K562 (cell line): ENCODE data around the gene AP2S1. TPM values are rescaled to one million over a fixed set of nuclear protein-coding genes. Genes with fewer than 3 reads are reported as not detected.

Experiments used
- ARID1B ChIP-seq: fragments of 450-650 bp; IDR thresholded peaks from 2 replicates; pipeline ENCODE4 v1.6.1; 2016; ENCODE audit warnings: antibody characterized with exemption, mild to moderate bottlenecking, inconsistent platforms
- ATF7 ChIP-seq: fragments of 450-650 bp; IDR thresholded peaks from 2 replicates; pipeline ENCODE4 v1.7.1; 2014; ENCODE audit warnings: mild to moderate bottlenecking, moderate library complexity
- CREM ChIP-seq: IDR thresholded peaks from 2 replicates; pipeline ENCODE4 v1.6.1; 2014; ENCODE audit warnings: antibody characterized with exemption, low read depth
- GATA2 ChIP-seq: sonication (generic); formaldehyde crosslinking; IDR thresholded peaks from 2 replicates; pipeline ENCODE4 v1.4.0; 2020; ENCODE audit warnings: mild to moderate bottlenecking, missing genetic modification reagents
- MCM2 ChIP-seq: fragments of 450-650 bp; IDR thresholded peaks from 2 replicates; pipeline ENCODE4 v1.6.1; 2017; ENCODE audit warnings: low read depth, mild to moderate bottlenecking
- MLX ChIP-seq, 2 experiments: fragments of 450-650 bp in 1 of 2; sonication (generic) in 1 of 2; formaldehyde crosslinking; conservative IDR thresholded peaks; 2 replicates each; pipeline versions ENCODE4 v1.4.0 to v1.8.1; 2020 to 2022; ENCODE audit warnings: mild to moderate bottlenecking in 1 of 2, missing genetic modification reagents in 1 of 2
- NFE2 ChIP-seq: IDR thresholded peaks from 2 replicates; pipeline ENCODE4 v1.6.1; 2014; ENCODE audit warnings: antibody characterized with exemption, low read depth
- NR2F6 ChIP-seq: fragments of 450-650 bp; formaldehyde crosslinking; IDR thresholded peaks from 2 replicates; pipeline ENCODE4 v1.4.0; 2020; ENCODE audit warnings: mild to moderate bottlenecking
- RBM15 ChIP-seq: fragments of 200-400 bp; formaldehyde crosslinking; IDR thresholded peaks from 2 replicates; pipeline ENCODE4 v1.6.1; 2018; ENCODE audit warnings: mild to moderate bottlenecking, low read length, moderate library complexity; ENCODE audit not compliant: insufficient read depth
- RBM25 ChIP-seq: fragments of 200-400 bp; formaldehyde crosslinking; IDR thresholded peaks from 2 replicates; pipeline ENCODE4 v1.6.1; 2018; ENCODE audit warnings: low read length, low read depth, moderate library complexity; ENCODE audit not compliant: severe bottlenecking
- SMARCB1 ChIP-seq: IDR thresholded peaks from 2 replicates; pipeline ENCODE4 v1.6.1; 2011; ENCODE audit warnings: improper control_type of control experiment, low read depth; ENCODE audit not compliant: insufficient read length
- SMARCE1 ChIP-seq: fragments of 450-650 bp; IDR thresholded peaks from 2 replicates; pipeline ENCODE4 v1.7.1; 2016; ENCODE audit warnings: mild to moderate bottlenecking
- TCF3 ChIP-seq: sonication (generic); formaldehyde crosslinking; IDR thresholded peaks from 2 replicates; pipeline ENCODE4 v1.4.0; 2020; ENCODE audit warnings: mild to moderate bottlenecking, missing genetic modification reagents
- THRB ChIP-seq: fragments of 450-650 bp; formaldehyde crosslinking; conservative IDR thresholded peaks from 2 replicates; pipeline ENCODE4 v1.4.0; 2022; ENCODE audit warnings: mild to moderate bottlenecking, missing genetic modification characterization
- UBTF ChIP-seq, 2 experiments: IDR thresholded peaks; 2 replicates each; pipeline ENCODE4 v1.6.1; 2012; ENCODE audit warnings: improper control_type of control experiment in 2 of 2, low read depth in 2 of 2, low read length in 2 of 2, borderline replicate concordance in 1 of 2
- ZBTB2 ChIP-seq: fragments of 450-650 bp; IDR thresholded peaks from 2 replicates; pipeline ENCODE4 v1.6.1; 2016; ENCODE audit warnings: antibody characterized with exemption
- ZEB2 ChIP-seq: fragments of 450-650 bp; IDR thresholded peaks from 2 replicates; pipeline ENCODE4 v1.6.1; 2016
- ZNF224 ChIP-seq: sonication (generic); formaldehyde crosslinking; IDR thresholded peaks from 2 replicates; pipeline ENCODE4 v1.8.0; 2022; ENCODE audit warnings: mild to moderate bottlenecking, missing genetic modification reagents
- ZNF23 ChIP-seq: fragments of 250-450 bp; sonication (Bioruptor Pico); IDR thresholded peaks from 2 replicates; pipeline ENCODE4 v1.4.0; 2020; ENCODE audit warnings: mild to moderate bottlenecking
- ZNF518B ChIP-seq: fragments of 250-450 bp; sonication (Bioruptor Pico); IDR thresholded peaks from 2 replicates; pipeline ENCODE4 v1.5.0; 2021; ENCODE audit warnings: mild to moderate bottlenecking, moderate library complexity
- polyA plus RNA-seq, 8 experiments: library from polyadenylated mRNA; depleted of rRNA in 4 of 8; stranded (reverse) in 5 of 8; unstranded in 3 of 8; fragments of >200 nt; fragmentation: Nextera tagmentation in 2 of 8; fragmentation: Illumina TruSeq in 1 of 8; extraction: Ambion mirVana in 2 of 8; extraction: Trizol in 1 of 8; gene quantifications; 2 replicates each; pipeline versions ENCODE4 v1.2.1 to v1.2.3, GENCODE V29; 2011 to 2014; ENCODE audit warnings: inconsistent platforms in 1 of 8, missing spikeins in 1 of 8
- total RNA-seq, 7 experiments: library from RNA; depleted of rRNA in 6 of 7; stranded (reverse); fragments of >200 nt in 6 of 7; fragmentation: Illumina TruSeq in 2 of 7; extraction: Trizol in 2 of 7; gene quantifications; 2 replicates each; pipeline versions ENCODE4 v1.2.1 to v1.2.3, GENCODE V29; 2011 to 2021; ENCODE audit warnings: low replicate concordance in 1 of 7

AP2S1 gene
- total and polyA plus RNA-seq, 9 of the 15 experiments (the other 6 are each of a cell fraction or from before 2014, with no cell fraction given) = 32.4 to 294 (median 136) TPM

GRCh38 chr19:46862974-46863632 is 12.5 kb upstream of the AP2S1 start (continued):
- TF ChIP-seq UBTF (IDR thresholded peaks at IDR 0.05; ENCODE audit: borderline replicate concordance in 1 of 2, low read depth in 2 of 2, low read length in 2 of 2) = peak in 1 of 2 experiments; percentile 63; a peak in 1 of 4 replicates
- no peak for TF ChIP-seq SMARCB1
- peak; percentile 72 for TF ChIP-seq ARID1B
- TF ChIP-seq ZNF224 (CRISPR knock-in tag) = no peak
- no peak for TF ChIP-seq RBM15
- no peak for TF ChIP-seq NR2F6 (CRISPR knock-in tag)
- no peak for TF ChIP-seq RBM25
- no peak for TF ChIP-seq ZNF518B
- TF ChIP-seq NFE2 = 0 out of 2 replicates have a peak, but pooled peaks have one; percentile 24
- 0 out of 2 replicates have a peak, but pooled peaks have one; percentile 8 for TF ChIP-seq ATF7
- TF ChIP-seq MLX (CRISPR knock-in tag; conservative IDR thresholded peaks at IDR 0.05) = no peak
- peak; percentile 63 for TF ChIP-seq GATA2 (CRISPR knock-in tag)
- no peak for TF ChIP-seq ZNF23 (CRISPR knock-in tag)
- TF ChIP-seq THRB (CRISPR knock-in tag) = 0 out of 2 replicates have a peak, but pooled peaks have one; percentile 7
- no peak for TF ChIP-seq MCM2
- TF ChIP-seq ZEB2 = no peak
- no peak for TF ChIP-seq CREM
- TF ChIP-seq SMARCE1 = peak; percentile 79; the same call in 1 of the 2 replicates
- peak; percentile 54; the same call in 1 of the 2 replicates for TF ChIP-seq ZBTB2
- TF ChIP-seq TCF3 = peak; percentile 37; the same call in 1 of the 2 replicates
